ENCODE data around the gene HIC2.
"Not testable (repeated sequence)": the region's sequence is repeated elsewhere in the genome, so short reads cannot be mapped to it uniquely, and the experiment has no call there.

The HIC2 gene

DNA sequence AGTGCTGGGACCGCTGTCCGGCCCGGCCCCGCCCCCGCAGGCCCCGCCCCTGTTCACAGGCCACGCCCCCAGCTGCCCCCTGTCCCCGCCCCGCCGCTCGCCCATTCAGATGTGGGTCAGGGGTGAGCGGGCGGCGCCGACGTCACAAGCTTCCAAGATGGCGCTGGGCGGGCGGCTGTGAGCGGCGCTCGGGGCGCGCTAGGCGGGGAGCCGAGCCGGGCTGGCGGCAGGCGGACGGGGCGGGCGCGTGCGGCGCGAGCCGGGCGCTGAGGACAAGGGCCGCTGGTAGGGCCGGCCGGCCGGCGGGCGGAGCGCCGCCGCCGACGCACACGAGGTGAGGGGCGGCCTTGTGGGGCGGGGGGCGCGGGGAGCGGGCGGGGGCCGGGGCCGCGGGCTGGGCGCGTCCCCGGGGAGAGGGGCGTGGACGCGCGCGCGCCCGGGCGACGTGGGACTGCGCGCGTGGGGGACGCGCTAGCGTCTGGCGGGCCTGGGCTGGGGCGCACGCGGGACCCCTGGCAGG, at the start of gene HIC2:
TSS of gene HIC2 (plus strand) at position 145 of the 520 bp plus-strand sequence. CDS start 25,461 bp downstream, outside the sequence.
- DNase-seq, result not testable (repeated sequence)

GRCh38 chr22:21368603-21369310, 48.4 kb upstream of the HIC2 start:
- DNase-seq, result not testable (repeated sequence)

- DNase-seq, result not testable (repeated sequence)
Observed at GRCh38 chr22:21375880-21376279, 41.3 kb upstream of the HIC2 start.

GRCh38 chr22:21383701-21384467, 33.3 kb upstream of the HIC2 start, which contains the start of gene RIMBP3B:
TSS of gene RIMBP3B (plus strand) at chr22:21383751. CDS start at chr22:21383859, 108 bp downstream.
- DNase-seq, result not testable (repeated sequence)

- DNase-seq, result not testable (repeated sequence)
Observed at GRCh38 chr22:21384468-21385357, 32.5 kb upstream of the HIC2 start.

DNA sequence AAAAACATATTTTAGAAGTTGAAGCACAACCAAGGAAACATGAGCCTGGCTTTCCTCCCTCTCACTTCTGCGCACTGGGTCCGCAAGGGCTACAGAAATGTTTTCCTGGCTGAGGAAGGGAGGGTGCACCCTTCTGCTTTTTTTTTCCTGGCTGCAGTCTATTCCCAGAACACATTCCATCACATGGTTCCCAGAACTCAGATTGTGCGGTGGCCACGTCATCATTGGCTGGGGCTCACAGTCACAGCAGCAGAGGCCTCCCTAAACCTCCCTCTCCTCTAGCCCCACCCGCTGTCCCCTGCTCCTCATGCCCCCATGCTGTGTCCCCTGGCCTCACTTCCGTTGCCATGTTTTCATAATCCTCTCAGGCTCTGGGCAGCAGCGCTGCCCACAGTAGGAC, 27.7 kb upstream of the HIC2 start:
- not testable (repeated sequence) for DNase-seq

DNA sequence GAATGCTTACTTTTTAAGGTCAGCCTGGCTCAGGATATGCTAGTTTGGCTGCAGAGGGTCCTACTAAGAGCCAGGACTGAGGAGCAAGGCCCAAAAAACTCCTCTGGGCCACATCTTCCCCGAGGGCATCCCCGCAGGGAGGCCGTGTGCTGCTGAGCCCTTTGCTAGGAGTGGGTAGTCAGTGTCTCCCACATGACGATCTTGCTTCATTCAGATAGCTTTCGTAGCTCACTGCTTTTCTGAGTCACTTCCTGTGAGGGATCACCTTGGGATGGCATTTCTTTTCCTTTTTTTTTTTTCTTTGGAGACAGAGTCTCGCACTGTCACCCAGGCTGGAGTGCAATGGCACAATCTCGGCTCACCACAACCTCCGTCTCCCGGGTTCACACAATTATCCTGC, 27.2 kb upstream of the HIC2 start:
- DNase-seq, result not testable (repeated sequence)

- DNase-seq, result not testable (repeated sequence)
Observed at GRCh38 chr22:21394613-21395012, 22.6 kb upstream of the HIC2 start.

DNA sequence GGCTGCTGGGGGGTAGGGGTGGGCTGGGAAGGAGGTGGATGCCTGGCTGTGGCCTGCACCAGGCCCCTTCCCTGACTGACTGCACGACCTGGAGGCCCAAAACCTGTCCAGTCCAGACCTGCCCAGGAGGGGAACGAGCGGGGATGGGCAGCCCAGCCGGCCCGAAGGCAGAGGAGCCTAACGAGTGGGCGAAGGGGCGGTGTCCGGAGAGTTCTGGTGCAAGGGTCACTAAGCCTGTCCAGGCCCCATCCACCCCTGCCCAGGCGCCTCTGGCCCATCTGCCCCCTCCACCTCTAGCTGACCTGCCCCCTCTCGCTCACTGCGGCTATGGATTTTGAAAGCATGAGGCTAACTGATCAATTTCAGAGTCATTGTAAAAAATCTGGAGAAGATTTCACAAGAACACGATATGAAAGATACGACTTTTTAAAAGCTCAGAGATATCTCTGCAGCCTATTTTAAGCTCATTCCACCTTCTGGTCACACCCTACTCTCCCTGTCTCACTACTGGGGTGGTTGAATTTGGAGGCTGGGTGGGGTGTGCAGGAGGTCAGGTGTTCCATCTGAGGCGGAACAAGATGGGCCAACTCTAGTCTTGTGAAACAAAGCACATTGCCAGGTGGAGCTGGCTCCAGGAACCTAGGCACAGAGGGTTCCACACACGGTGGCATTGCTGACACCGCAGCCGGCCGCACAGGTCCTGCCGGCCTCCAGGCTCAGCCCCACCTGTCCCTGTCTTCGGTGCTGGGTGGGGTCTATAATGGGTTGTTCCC, 15.8 kb upstream of the HIC2 start:
- not testable (repeated sequence) for DNase-seq

GRCh38 chr22:21402763-21403314, 14.3 kb upstream of the HIC2 start:
- not testable (repeated sequence) for DNase-seq

GRCh38 chr22:21407139-21407538, 10.0 kb upstream of the HIC2 start:
- not testable (repeated sequence) for DNase-seq

DNA sequence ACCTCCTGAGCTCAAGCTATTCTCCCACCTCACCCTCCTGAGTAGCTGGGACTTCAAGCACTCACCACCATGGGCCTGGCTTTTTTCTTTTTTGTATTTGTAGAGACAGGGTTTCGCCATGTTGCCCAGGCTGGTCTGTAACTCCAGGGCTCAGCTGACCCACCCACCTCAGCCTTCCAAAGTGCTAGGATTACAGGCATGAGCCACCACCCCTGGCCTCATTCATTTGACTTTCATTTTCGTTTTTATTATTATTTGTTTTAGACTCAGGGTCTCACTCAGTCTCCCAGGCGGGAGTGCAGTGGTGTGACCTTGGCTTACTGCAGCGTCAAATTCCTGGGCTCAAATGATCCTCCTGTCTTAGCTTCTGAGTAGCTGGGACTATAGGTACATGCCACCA, 9.4 kb upstream of the HIC2 start:
- DNase-seq, result not testable (repeated sequence)

- not testable (repeated sequence) for DNase-seq
Observed at GRCh38 chr22:21416375-21416774, 796 bp upstream of the HIC2 start.

DNA sequence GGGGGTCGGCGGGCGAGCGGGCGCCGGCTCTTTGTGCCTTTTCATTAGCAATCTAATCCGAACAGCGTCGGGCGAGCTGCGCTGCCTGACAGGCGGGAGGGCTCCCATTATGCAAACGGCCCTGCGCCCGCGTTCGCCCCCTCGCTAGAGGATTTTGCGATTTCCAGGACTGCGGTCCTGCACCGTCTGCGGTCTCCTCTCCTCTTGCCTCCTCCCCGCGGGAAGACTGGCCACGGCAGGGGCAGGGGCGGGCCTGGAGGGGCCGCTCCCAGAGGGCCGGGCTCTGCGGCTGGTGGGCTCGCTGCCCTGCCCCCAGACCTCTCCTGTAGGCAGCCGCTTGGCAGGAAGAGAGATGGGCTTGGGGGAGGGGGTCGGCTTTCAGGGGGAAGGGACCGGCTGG, 682 bp downstream of the HIC2 start:
- DNase-seq, result not testable (repeated sequence)

- not testable (repeated sequence) for DNase-seq
Observed at GRCh38 chr22:21418974-21419638, 1.9 kb downstream of the HIC2 start.

DNA sequence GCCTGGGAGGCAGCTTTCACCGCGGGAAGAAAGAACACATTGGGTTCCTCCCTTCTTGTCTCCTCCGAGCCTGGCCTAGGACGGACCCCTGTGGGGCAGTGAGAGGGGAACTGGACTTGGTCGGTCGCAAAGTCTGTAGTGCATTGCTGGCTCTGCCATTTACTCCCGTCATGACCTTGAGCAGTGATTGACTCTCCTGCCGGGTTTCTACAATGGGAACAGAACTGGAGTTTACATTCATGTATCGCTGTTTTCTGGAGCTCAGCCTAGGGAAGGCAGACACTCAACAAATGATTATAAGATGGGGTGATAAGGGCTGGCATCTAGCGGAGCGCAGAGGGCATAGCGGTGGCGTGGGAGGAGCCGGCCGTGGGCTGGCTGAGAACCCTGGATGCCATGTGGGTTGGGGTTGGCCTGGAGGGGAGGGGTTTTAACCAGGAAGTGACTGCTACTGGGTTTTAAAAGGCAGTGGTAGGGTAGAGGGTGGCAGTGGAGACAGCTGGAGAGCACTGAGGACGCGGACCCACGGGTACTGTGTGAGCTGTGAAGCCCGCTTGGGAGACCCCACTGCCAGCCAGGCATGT, 3.1 kb downstream of the HIC2 start:
- DNase-seq, result not testable (repeated sequence)

DNA sequence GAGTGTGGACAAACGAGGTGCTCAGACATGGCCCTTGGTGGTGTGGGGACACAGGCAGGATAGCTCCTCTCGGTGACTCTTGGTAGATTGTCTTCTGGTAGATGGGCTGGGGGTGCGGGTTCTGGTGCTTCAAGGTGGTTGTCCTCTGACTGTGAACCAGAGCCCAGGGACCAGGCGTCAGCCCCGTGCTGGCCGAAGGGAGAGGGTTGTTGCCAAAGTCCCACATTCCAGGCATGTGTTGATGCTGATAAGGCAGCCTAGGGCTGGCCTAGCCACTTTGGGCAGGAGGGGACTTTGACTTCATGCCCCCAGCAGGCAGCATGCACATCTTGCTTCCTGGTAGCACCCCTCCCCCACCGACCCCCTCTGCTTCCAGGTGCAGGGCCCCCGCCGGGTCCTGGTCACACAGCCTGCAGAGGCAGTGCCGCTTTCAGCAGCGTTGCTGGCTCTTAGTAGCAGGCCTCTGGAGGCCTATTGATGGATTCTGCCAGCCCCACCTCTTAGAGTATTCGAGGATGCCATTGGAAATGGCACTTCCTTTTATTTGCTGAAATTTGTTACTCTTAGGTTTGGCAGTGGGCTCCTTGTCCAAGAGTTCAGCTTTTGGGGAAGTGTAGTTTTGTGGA, 7.0 kb downstream of the HIC2 start:
- DNase-seq, result not testable (repeated sequence)

GRCh38 chr22:21434378-21435233, 17.4 kb downstream of the HIC2 start:
- not testable (repeated sequence) for DNase-seq
